Activated naive CD8-positive, alpha-beta T cell treated with anti-CD3 and anti-CD28 coated beads, Interleukin-2, amount 10 ng/mL, durations not matched to agents 7 days and 5 days (primary cell): ENCODE measurements around the gene CEACAM7. TPM values are rescaled to one million over a fixed set of nuclear protein-coding genes. Genes with fewer than 3 reads are reported as not detected.
"Not testable (repeated sequence)": the region's sequence is repeated elsewhere in the genome, so short reads cannot be mapped to it uniquely, and the experiment has no call there.

Source experiments
- ATAC-seq: fragments of 150-1000 bp; cut with Tn5 transposase; one replicate; pipeline ENCODE4 v1.10.0; 2021; ENCODE audit warnings: low read depth, moderate library complexity
- POLR2A ChIA-PET: fragments of 350-600 bp; sonication (Branson Sonifier 250); formaldehyde crosslinking; loops from one replicate; lab custom pipeline; 2021; ENCODE audit warnings: antibody characterized with exemption; lab: Charles Lee
- DNase-seq: peaks from one replicate; pipeline ENCODE4 v3.0.0; 2021
- H3K27ac Mint-ChIP-seq: one replicate; pipeline ENCODE4 v1.8.0; 2022; ENCODE audit warnings: mild to moderate bottlenecking, mixed read lengths
- H3K27me3 Mint-ChIP-seq: one replicate; pipeline ENCODE4 v1.8.0; 2022; ENCODE audit warnings: mild to moderate bottlenecking, moderate library complexity, mixed read lengths
- H3K36me3 Mint-ChIP-seq: one replicate; pipeline ENCODE4 v1.8.0; 2021; ENCODE audit warnings: mild to moderate bottlenecking, mixed read lengths
- H3K4me1 Mint-ChIP-seq: one replicate; pipeline ENCODE4 v1.8.0; 2021; ENCODE audit warnings: mixed read lengths
- H3K4me3 Mint-ChIP-seq: one replicate; pipeline ENCODE4 v1.8.0; 2022; ENCODE audit warnings: mild to moderate bottlenecking, moderate library complexity, mixed read lengths
- H3K9me3 Mint-ChIP-seq: one replicate; pipeline ENCODE4 v1.8.0; 2021; ENCODE audit warnings: mixed read lengths
- total RNA-seq, 2 experiments: library from RNA; stranded (reverse); gene quantifications; one replicate each; pipeline ENCODE4 v1.2.3, GENCODE V29; 2021

CEACAM7 gene
- total RNA-seq: not detected

GRCh38 chr19:41688098-41688497 is at the start of gene CEACAM7:
TSS of gene CEACAM7 (minus strand) at chr19:41688270. CDS start at chr19:41688165, 105 bp downstream.
- Mint-ChIP-seq H3K4me1 (no peaks in the 10 kb centered on the region), H3K36me3 (no peaks in the 10 kb centered on the region), H3K4me3 (no peak within 1 kb of the TSS), H3K27ac (no peak within 1 kb of the TSS), H3K9me3 (no peaks in the 10 kb centered on the region), H3K27me3 (peaks cover 12% of the 10 kb centered on the region)
- POLR2A ChIA-PET: no interaction called here
- DNase-seq (no peak), ATAC-seq (no peak)

- H3K36me3 Mint-ChIP-seq: no peaks in the 10 kb centered on the region
- peaks cover 3% of the 10 kb centered on the region for H3K4me1 Mint-ChIP-seq
- peaks cover 57% of the 10 kb centered on the region for H3K27me3 Mint-ChIP-seq
- H3K9me3 Mint-ChIP-seq: no peaks in the 10 kb centered on the region
- H3K4me3 Mint-ChIP-seq: no peak overlapping the region
- no peak for DNase-seq
- no peak for ATAC-seq
- POLR2A ChIA-PET: no interaction called here
- no peak overlapping the region for H3K27ac Mint-ChIP-seq
These were observed 47.1 kb upstream of the CEACAM7 start for GRCh38 chr19:41735071-41735600.

- Mint-ChIP-seq H3K9me3 (no peaks in the 10 kb centered on the region), H3K27ac (no peak overlapping the region), H3K27me3 (peaks cover 51% of the 10 kb centered on the region), H3K4me1 (no peaks in the 10 kb centered on the region), H3K36me3 (no peaks in the 10 kb centered on the region), H3K4me3 (no peak overlapping the region)
- POLR2A ChIA-PET: interaction anchor here (0.7 kb wide), 1 partner anchor 1982 kb away, joined by 3 read pairs; no protein-coding TSS in a partner anchor
- DNase-seq (no peak), ATAC-seq (no peak)
These were observed 46.5 kb upstream of the CEACAM7 start for GRCh38 chr19:41734585-41734984.

GRCh38 chr19:41734156-41734555 is 46.1 kb upstream of the CEACAM7 start:
- no peak overlapping the region for H3K4me3 Mint-ChIP-seq
- POLR2A ChIA-PET: interaction anchor here (0.7 kb wide), 1 partner anchor 1982 kb away, joined by 3 read pairs; no protein-coding TSS in a partner anchor
- H3K27me3 Mint-ChIP-seq: peaks cover 50% of the 10 kb centered on the region
- no peak overlapping the region for H3K27ac Mint-ChIP-seq
- DNase-seq (no peak), ATAC-seq (no peak)
- H3K9me3 Mint-ChIP-seq: no peaks in the 10 kb centered on the region
- H3K36me3 Mint-ChIP-seq: no peaks in the 10 kb centered on the region
- no peaks in the 10 kb centered on the region for H3K4me1 Mint-ChIP-seq

GRCh38 chr19:41726493-41726892 is 38.4 kb upstream of the CEACAM7 start:
- Mint-ChIP-seq H3K27ac (no peak overlapping the region), H3K9me3 (no peaks in the 10 kb centered on the region), H3K4me1 (no peaks in the 10 kb centered on the region), H3K36me3 (no peaks in the 10 kb centered on the region), H3K27me3 (peaks cover 32% of the 10 kb centered on the region), H3K4me3 (no peak overlapping the region)
- no peak for DNase-seq
- ATAC-seq: no peak
- POLR2A ChIA-PET: no interaction called here

- Mint-ChIP-seq H3K27me3 (peaks cover 18% of the 10 kb centered on the region), H3K9me3 (no peaks in the 10 kb centered on the region), H3K4me3 (no peak overlapping the region), H3K27ac (no peak overlapping the region), H3K36me3 (no peaks in the 10 kb centered on the region), H3K4me1 (no peaks in the 10 kb centered on the region)
- POLR2A ChIA-PET: no interaction called here
- ATAC-seq (no peak), DNase-seq (no peak)
These were observed 32.0 kb upstream of the CEACAM7 start for GRCh38 chr19:41720103-41720502.

GRCh38 chr19:41718761-41719160 is 30.7 kb upstream of the CEACAM7 start:
- ATAC-seq (no peak), DNase-seq (no peak)
- Mint-ChIP-seq H3K27me3 (peaks cover 14% of the 10 kb centered on the region), H3K4me3 (no peak overlapping the region), H3K4me1 (no peaks in the 10 kb centered on the region), H3K27ac (no peak overlapping the region), H3K9me3 (no peaks in the 10 kb centered on the region), H3K36me3 (no peaks in the 10 kb centered on the region)
- POLR2A ChIA-PET: no interaction called here

- no peak overlapping the region for H3K27ac Mint-ChIP-seq
- H3K4me1 Mint-ChIP-seq: no peaks in the 10 kb centered on the region
- H3K9me3 Mint-ChIP-seq: no peaks in the 10 kb centered on the region
- DNase-seq (no peak), ATAC-seq (no peak)
- peaks cover 13% of the 10 kb centered on the region for H3K27me3 Mint-ChIP-seq
- POLR2A ChIA-PET: no interaction called here
- H3K4me3 Mint-ChIP-seq: no peak overlapping the region
- no peaks in the 10 kb centered on the region for H3K36me3 Mint-ChIP-seq
These were observed 26.5 kb upstream of the CEACAM7 start for GRCh38 chr19:41714598-41714997.

- DNase-seq (no peak), ATAC-seq (no peak)
- Mint-ChIP-seq H3K27ac (no peak overlapping the region), H3K36me3 (no peaks in the 10 kb centered on the region), H3K9me3 (no peaks in the 10 kb centered on the region), H3K4me1 (no peaks in the 10 kb centered on the region), H3K4me3 (no peak overlapping the region), H3K27me3 (peaks cover 9% of the 10 kb centered on the region)
- POLR2A ChIA-PET: no interaction called here
These were observed 23.5 kb upstream of the CEACAM7 start for GRCh38 chr19:41711376-41712261.

- DNase-seq (peak; percentile 15), ATAC-seq (no peak)
- Mint-ChIP-seq H3K27me3 (peaks cover 16% of the 10 kb centered on the region), H3K4me3 (no peak overlapping the region), H3K9me3 (no peaks in the 10 kb centered on the region), H3K4me1 (no peaks in the 10 kb centered on the region), H3K36me3 (no peaks in the 10 kb centered on the region), H3K27ac (no peak overlapping the region)
- POLR2A ChIA-PET: no interaction called here
These were observed 22.0 kb upstream of the CEACAM7 start for GRCh38 chr19:41709951-41710645.

GRCh38 chr19:41709516-41709915 is 21.4 kb upstream of the CEACAM7 start:
- peaks cover 17% of the 10 kb centered on the region for H3K27me3 Mint-ChIP-seq
- H3K4me3 Mint-ChIP-seq, DNase-seq, ATAC-seq, H3K36me3 Mint-ChIP-seq, H3K27ac Mint-ChIP-seq, H3K4me1 Mint-ChIP-seq, POLR2A ChIA-PET, H3K9me3 Mint-ChIP-seq: not testable (repeated sequence)

GRCh38 chr19:41708481-41708880 is 20.4 kb upstream of the CEACAM7 start, which contains the start of gene CEACAM5:
TSS of gene CEACAM5 (plus strand) at chr19:41708626. CDS start at chr19:41708732, 106 bp downstream.
- peak; percentile 20 for DNase-seq
- Mint-ChIP-seq H3K9me3 (no peaks in the 10 kb centered on the region), H3K27ac (no peak within 1 kb of the TSS), H3K27me3 (peaks cover 17% of the 10 kb centered on the region), H3K4me1 (no peaks in the 10 kb centered on the region), H3K4me3 (no peak within 1 kb of the TSS), H3K36me3 (no peaks in the 10 kb centered on the region)
- POLR2A ChIA-PET: no interaction called here
- ATAC-seq: no peak

GRCh38 chr19:41707871-41708371 is 19.9 kb upstream of the CEACAM7 start:
- H3K4me3 Mint-ChIP-seq: no peak overlapping the region

More at GRCh38 chr19:41707871-41708371, 19.9 kb upstream of the CEACAM7 start:
- H3K36me3 Mint-ChIP-seq: no peaks in the 10 kb centered on the region
- H3K4me1 Mint-ChIP-seq: no peaks in the 10 kb centered on the region
- POLR2A ChIA-PET: no interaction called here
- no peaks in the 10 kb centered on the region for H3K9me3 Mint-ChIP-seq
- ATAC-seq (no peak), DNase-seq (peak; percentile 20)
- no peak overlapping the region for H3K27ac Mint-ChIP-seq
- H3K27me3 Mint-ChIP-seq: peaks cover 17% of the 10 kb centered on the region
